Body of pancreas (tissue), 4 donors: ENCODE measurements around the gene C6orf15.

ENCODE experiments used
- POLR2A ChIP-seq, 3 donors: fragments of 450-650 bp; IDR thresholded peaks; one replicate each; pipeline ENCODE4 v1.6.1; 2016; ENCODE audit warnings: antibody characterized with exemption in 3 of 3, mild to moderate bottlenecking in 2 of 3
- TF ChIP-seq, protein P1 (sequence below), 7 experiments: fragments of 450-650 bp in 4 of 7; fragments of 200-600 bp in 3 of 7; sonication (generic) in 3 of 7; IDR thresholded peaks; one replicate each; pipeline ENCODE4 v1.5.1; 2016 to 2019; ENCODE audit warnings: antibody characterized with exemption in 7 of 7

- TF ChIP-seq, protein P1, sequence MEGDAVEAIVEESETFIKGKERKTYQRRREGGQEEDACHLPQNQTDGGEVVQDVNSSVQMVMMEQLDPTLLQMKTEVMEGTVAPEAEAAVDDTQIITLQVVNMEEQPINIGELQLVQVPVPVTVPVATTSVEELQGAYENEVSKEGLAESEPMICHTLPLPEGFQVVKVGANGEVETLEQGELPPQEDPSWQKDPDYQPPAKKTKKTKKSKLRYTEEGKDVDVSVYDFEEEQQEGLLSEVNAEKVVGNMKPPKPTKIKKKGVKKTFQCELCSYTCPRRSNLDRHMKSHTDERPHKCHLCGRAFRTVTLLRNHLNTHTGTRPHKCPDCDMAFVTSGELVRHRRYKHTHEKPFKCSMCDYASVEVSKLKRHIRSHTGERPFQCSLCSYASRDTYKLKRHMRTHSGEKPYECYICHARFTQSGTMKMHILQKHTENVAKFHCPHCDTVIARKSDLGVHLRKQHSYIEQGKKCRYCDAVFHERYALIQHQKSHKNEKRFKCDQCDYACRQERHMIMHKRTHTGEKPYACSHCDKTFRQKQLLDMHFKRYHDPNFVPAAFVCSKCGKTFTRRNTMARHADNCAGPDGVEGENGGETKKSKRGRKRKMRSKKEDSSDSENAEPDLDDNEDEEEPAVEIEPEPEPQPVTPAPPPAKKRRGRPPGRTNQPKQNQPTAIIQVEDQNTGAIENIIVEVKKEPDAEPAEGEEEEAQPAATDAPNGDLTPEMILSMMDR (IDR thresholded peaks at IDR 0.05), result no peak
- no peak for TF ChIP-seq POLR2A (IDR thresholded peaks at IDR 0.05)
Observed at GRCh38 chr6:31107052-31107451, 5.3 kb downstream of the C6orf15 start.
